NCI-H128 (cell line): ENCODE data around the gene PADI2.

Experiments used
- DNase-seq: peaks from one replicate; lab custom pipeline; 2025; ENCODE audit not compliant: unreplicated experiment; lab: John Stamatoyannopoulos, UW

Gene PADI2

GRCh38 chr1:17119076-17119772 is at the start of gene PADI2:
Gene PADI2, minus strand, starts transcription at chr1:17119451. Its CDS starts 80 bp downstream, at chr1:17119371.
- DNase-seq: peak; percentile 77

- DNase-seq: no peak
These were observed 49.0 kb upstream of the PADI2 start for GRCh38 chr1:17168091-17168876.

GRCh38 chr1:17167786-17168090 is 48.5 kb upstream of the PADI2 start:
- DNase-seq: no peak

- DNase-seq: no peak
These were observed 48.0 kb upstream of the PADI2 start for GRCh38 chr1:17167041-17167785.

GRCh38 chr1:17165823-17166222 is 46.6 kb upstream of the PADI2 start:
- DNase-seq: no peak

- DNase-seq: no peak
These were observed 44.8 kb upstream of the PADI2 start for GRCh38 chr1:17163789-17164666.

- no peak for DNase-seq
These were observed 44.1 kb upstream of the PADI2 start for GRCh38 chr1:17163371-17163770.

GRCh38 chr1:17162941-17163340 is 43.7 kb upstream of the PADI2 start:
- DNase-seq: no peak

GRCh38 chr1:17161926-17162800 is 42.9 kb upstream of the PADI2 start:
- DNase-seq: no peak

GRCh38 chr1:17161137-17161740 is 42.0 kb upstream of the PADI2 start:
- no peak for DNase-seq

GRCh38 chr1:17158961-17159360 is 39.7 kb upstream of the PADI2 start:
- DNase-seq: no peak

- no peak for DNase-seq
These were observed 36.9 kb upstream of the PADI2 start for GRCh38 chr1:17156108-17156507.

- no peak for DNase-seq
These were observed 36.1 kb upstream of the PADI2 start for GRCh38 chr1:17155257-17155920.

- no peak for DNase-seq
These were observed 30.5 kb upstream of the PADI2 start for GRCh38 chr1:17149771-17150170.

- no peak for DNase-seq
These were observed 29.8 kb upstream of the PADI2 start for GRCh38 chr1:17148950-17149608.

- no peak for DNase-seq
These were observed 26.4 kb upstream of the PADI2 start for GRCh38 chr1:17145648-17146047.

GRCh38 chr1:17143760-17144159 is 24.5 kb upstream of the PADI2 start:
- no peak for DNase-seq

GRCh38 chr1:17141441-17142197 is 22.4 kb upstream of the PADI2 start:
- no peak for DNase-seq
